PC-3 (cell line): Measurements from ENCODE around the gene BDKRB2. TPM values are rescaled to one million over a fixed set of nuclear protein-coding genes. Genes with fewer than 3 reads are reported as not detected.

ENCODE experiments used
- ATAC-seq: fragments of 200-7000 bp; cut with Tn5 transposase; 2 replicates; pipeline ENCODE4 v1.9.1; 2020; ENCODE audit warnings: mild to moderate bottlenecking, moderate library complexity
- BruUV-seq: library from RNA; stranded (reverse); fragments of 400-500 nt; replicated peaks from 2 replicates; lab custom pipeline; 2021; lab: Mats Ljungman, UMichigan
- CTCF ChIA-PET: fragments of 300-600 bp; sonication (Branson Sonifier 250); formaldehyde crosslinking; loops from one replicate; lab custom pipeline; 2022; ENCODE audit warnings: antibody characterized with exemption; lab: Charles Lee
- POLR2A ChIA-PET: fragments of 300-600 bp; sonication (Branson Sonifier 250); formaldehyde crosslinking; loops from one replicate; lab custom pipeline; 2022; ENCODE audit warnings: antibody characterized with exemption; ENCODE audit not compliant: unreplicated experiment; lab: Charles Lee
- DNase-seq: peaks from one replicate; pipeline ENCODE4 v3.0.0-alpha.2; 2015
- H2AFZ ChIP-seq: fragments of 300-600 bp; sonication (generic); 2 replicates; pipeline ENCODE4 v1.6.0; 2016; ENCODE audit warnings: antibody characterized with exemption, low read length
- H3F3A ChIP-seq: fragments of 300-600 bp; sonication (generic); one replicate; pipeline ENCODE4 v1.6.0; 2017; ENCODE audit warnings: antibody characterized with exemption, low read length, control low read depth, mild to moderate bottlenecking; ENCODE audit not compliant: unreplicated experiment
- H3K27ac ChIP-seq: fragments of 300-600 bp; sonication (generic); 2 replicates; pipeline ENCODE4 v1.5.1; 2016; ENCODE audit warnings: mild to moderate bottlenecking, low read length
- H3K27me3 ChIP-seq: fragments of 300-600 bp; sonication (generic); 2 replicates; pipeline ENCODE4 v1.6.1; 2016; ENCODE audit warnings: low read length, mixed read lengths
- H3K36me3 ChIP-seq: fragments of 300-600 bp; sonication (generic); 2 replicates; pipeline ENCODE4 v1.6.1; 2016; ENCODE audit warnings: low read depth, mixed run types, low read length, mixed read lengths
- H3K4me1 ChIP-seq: fragments of 300-600 bp; sonication (generic); 2 replicates; pipeline ENCODE4 v1.5.1; 2016; ENCODE audit warnings: low read length; ENCODE audit not compliant: insufficient read depth
- H3K4me2 ChIP-seq: fragments of 300-600 bp; sonication (generic); 2 replicates; pipeline ENCODE4 v1.6.0; 2016; ENCODE audit warnings: low read length
- H3K4me3 ChIP-seq: fragments of 300-600 bp; sonication (generic); 2 replicates; pipeline ENCODE4 v1.5.1; 2016; ENCODE audit warnings: mild to moderate bottlenecking, low read length, mixed read lengths
- H3K79me2 ChIP-seq: fragments of 300-600 bp; sonication (generic); 2 replicates; pipeline ENCODE4 v1.6.1; 2017; ENCODE audit warnings: low read length, mixed read lengths
- H3K9ac ChIP-seq: fragments of 300-600 bp; sonication (generic); 2 replicates; pipeline ENCODE4 v1.6.0; 2016; ENCODE audit warnings: mild to moderate bottlenecking, low read length
- H3K9me2 ChIP-seq: fragments of 300-600 bp; sonication (generic); replicated peaks from 2 replicates; pipeline ENCODE4 v1.6.1; 2016; ENCODE audit warnings: mixed run types, low read length, mixed read lengths
- H3K9me3 ChIP-seq: fragments of 300-600 bp; sonication (generic); 2 replicates; pipeline ENCODE4 v1.6.1; 2016; ENCODE audit warnings: low read length, mixed read lengths
- H4K20me1 ChIP-seq: fragments of 300-600 bp; sonication (generic); 2 replicates; pipeline ENCODE4 v1.6.1; 2016; ENCODE audit warnings: low read length, mixed read lengths
- EZH2 ChIP-seq: fragments of 300-600 bp; sonication (generic); IDR thresholded peaks from one replicate; pipeline ENCODE4 v1.6.1; 2017; ENCODE audit warnings: antibody characterized with exemption, mild to moderate bottlenecking, low read length; ENCODE audit not compliant: unreplicated experiment
- EZH2phosphoT487 ChIP-seq: fragments of 300-600 bp; sonication (generic); IDR thresholded peaks from 2 replicates; pipeline ENCODE4 v1.6.1; 2018; ENCODE audit warnings: mild to moderate bottlenecking, antibody characterized with exemption, low read length, borderline replicate concordance
- intact Hi-C: fragments of 100-400 bp; cut with micrococcal nuclease; formaldehyde crosslinking; loops from 2 replicates; pipeline ENCODE4 v1.9.0; 2023
- total RNA-seq: library from RNA; depleted of rRNA; stranded (reverse); fragments of >200 nt; gene quantifications from 2 replicates; pipeline ENCODE4 v1.2.3, GENCODE V29; 2014
- TF ChIP-seq, protein P1 (sequence below): fragments of 300-600 bp; sonication (generic); conservative IDR thresholded peaks from 2 replicates; pipeline ENCODE4 v1.5.1; 2017; ENCODE audit warnings: antibody characterized with exemption, low read depth, mild to moderate bottlenecking, low read length

Gene BDKRB2
- total RNA-seq, 1 experiment from 2014 or later: 0.07 TPM

DNA sequence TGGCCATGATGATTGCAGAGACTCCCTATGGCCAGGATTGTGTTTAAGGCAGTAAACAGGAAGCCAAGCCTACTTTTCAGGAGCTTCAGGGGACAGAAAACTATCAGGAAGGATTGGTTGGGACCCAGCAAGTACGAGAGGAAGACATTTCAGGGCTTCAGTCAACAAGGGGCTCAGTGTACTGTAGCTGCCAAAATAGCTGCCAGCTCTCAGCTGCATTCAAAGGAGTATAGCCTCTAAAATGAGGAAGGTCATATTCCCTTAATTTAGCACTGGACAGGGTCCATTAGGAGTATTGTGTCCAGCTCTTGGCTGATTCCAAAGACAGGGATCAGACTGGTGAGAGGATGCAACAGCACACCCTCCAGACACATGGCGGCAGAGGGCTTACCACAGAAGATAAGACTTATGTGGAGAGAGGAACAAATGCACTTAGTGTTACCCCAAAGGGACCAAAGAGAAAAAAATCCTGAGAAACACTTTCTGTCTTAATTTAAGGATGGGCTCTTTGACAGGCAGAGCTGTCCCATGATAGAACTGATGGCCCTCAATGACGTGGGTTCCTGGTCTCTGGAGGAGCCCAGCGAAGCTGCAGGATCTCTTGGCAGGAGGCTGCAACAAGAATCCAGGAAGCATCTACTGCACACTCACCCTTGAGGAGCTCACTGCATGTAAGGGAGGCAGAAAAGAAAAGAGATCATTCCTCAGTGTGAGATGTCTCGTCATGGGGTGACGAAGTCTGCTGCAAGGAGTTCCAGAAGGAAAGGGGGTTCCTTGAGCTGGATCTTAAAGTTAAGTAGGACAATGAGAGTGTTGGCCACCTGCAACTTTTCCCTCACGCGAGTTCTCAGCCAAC, 66.2 kb downstream of the BDKRB2 start:
- Histone ChIP-seq H3K9ac (no peak overlapping the region), H3K27ac (no peak overlapping the region), H3K79me2 (no peaks in the 10 kb centered on the region), H3K27me3 (no peaks in the 10 kb centered on the region), H3K4me3 (no peak overlapping the region), H3K9me2 (no peaks in the 10 kb centered on the region), H3K4me1 (peaks cover 24% of the 10 kb centered on the region), H3K4me2 (no peak overlapping the region), H3K9me3 (no peaks in the 10 kb centered on the region), H3K36me3 (no peaks in the 10 kb centered on the region), H4K20me1 (no peaks in the 10 kb centered on the region), H3F3A (no peaks in the 10 kb centered on the region), H2AFZ (no peak overlapping the region)
- DNase-seq (no peak), ATAC-seq (no peak)
- TF ChIP-seq EZH2phosphoT487 (no peak), EZH2 (no peak)
- TF ChIP-seq, protein P1, sequence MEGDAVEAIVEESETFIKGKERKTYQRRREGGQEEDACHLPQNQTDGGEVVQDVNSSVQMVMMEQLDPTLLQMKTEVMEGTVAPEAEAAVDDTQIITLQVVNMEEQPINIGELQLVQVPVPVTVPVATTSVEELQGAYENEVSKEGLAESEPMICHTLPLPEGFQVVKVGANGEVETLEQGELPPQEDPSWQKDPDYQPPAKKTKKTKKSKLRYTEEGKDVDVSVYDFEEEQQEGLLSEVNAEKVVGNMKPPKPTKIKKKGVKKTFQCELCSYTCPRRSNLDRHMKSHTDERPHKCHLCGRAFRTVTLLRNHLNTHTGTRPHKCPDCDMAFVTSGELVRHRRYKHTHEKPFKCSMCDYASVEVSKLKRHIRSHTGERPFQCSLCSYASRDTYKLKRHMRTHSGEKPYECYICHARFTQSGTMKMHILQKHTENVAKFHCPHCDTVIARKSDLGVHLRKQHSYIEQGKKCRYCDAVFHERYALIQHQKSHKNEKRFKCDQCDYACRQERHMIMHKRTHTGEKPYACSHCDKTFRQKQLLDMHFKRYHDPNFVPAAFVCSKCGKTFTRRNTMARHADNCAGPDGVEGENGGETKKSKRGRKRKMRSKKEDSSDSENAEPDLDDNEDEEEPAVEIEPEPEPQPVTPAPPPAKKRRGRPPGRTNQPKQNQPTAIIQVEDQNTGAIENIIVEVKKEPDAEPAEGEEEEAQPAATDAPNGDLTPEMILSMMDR: no peak
- BruUV-seq: no TSS peak
- POLR2A ChIA-PET: no interaction called here
- CTCF ChIA-PET: no interaction called here
- intact Hi-C loops: no loop called here

DNA sequence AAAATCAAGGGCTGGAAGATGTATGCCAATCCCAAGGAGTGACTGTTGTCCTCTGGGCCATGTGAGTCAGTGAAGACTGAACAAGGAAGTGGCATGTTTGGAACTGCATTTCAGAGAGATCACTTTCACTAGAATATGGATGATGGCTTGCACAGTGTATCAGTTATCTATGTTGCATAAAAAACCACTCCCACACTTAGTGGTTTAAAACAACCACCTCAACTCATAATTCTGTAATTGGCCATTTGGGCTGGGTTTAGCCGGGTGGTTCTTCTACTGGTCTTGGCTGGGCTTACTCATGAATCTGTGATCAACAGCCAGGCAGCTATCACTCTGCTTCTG, 66.8 kb downstream of the BDKRB2 start:
- DNase-seq (no peak), ATAC-seq (no peak)
- Histone ChIP-seq H3K36me3 (no peaks in the 10 kb centered on the region), H3K4me1 (peaks cover 24% of the 10 kb centered on the region), H3K27me3 (no peaks in the 10 kb centered on the region), H3K4me3 (no peak overlapping the region), H3K9me2 (no peaks in the 10 kb centered on the region), H3F3A (no peaks in the 10 kb centered on the region), H3K9ac (no peak overlapping the region), H3K9me3 (no peaks in the 10 kb centered on the region), H3K27ac (no peak overlapping the region), H2AFZ (no peak overlapping the region), H3K79me2 (no peaks in the 10 kb centered on the region), H4K20me1 (no peaks in the 10 kb centered on the region), H3K4me2 (no peak overlapping the region)
- ChIA-PET CTCF (no interaction called here), POLR2A (no interaction called here)
- intact Hi-C loops: no loop called here
- TF ChIP-seq EZH2 (no peak), EZH2phosphoT487 (no peak)
- TF ChIP-seq, protein P1: no peak
- BruUV-seq: no TSS peak

DNA sequence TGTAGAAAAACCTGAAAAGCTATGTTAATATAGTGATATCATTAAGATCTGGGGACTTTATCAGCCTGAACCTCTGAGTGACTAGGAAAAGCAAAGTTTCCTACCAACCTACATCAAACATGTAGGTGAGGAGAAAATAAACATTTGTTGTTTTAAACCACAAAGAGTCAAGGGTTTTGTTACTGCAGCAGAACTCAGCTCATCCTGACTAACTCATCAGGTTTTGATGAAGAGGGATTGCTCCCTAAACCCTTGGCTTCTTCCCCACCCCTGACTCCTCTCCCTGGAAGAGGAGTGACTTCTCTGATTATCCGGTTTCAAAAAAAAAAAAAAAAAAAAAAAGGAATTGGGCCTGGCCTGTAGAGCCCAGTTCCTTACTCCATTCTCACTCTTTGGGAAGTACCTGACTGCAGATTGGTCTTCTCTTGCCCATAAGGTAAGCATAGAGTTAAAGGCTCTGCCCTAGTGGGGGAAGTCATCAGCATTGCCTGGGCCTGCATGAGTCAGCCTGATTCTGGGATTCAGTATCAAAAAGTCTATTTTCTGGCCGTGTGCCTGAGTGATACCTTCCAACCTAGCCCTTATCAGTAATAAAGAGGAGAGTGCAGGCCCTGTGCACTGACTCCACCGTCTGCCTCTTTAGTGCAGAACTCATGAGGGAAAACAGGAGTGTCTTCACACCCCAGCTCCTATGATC, 68.3 kb downstream of the BDKRB2 start:
- DNase-seq (no peak), ATAC-seq (no peak)
- no TSS peak for BruUV-seq
- Histone ChIP-seq H3K4me1 (peaks cover 18% of the 10 kb centered on the region), H3K27ac (no peak overlapping the region), H4K20me1 (no peaks in the 10 kb centered on the region), H3K27me3 (no peaks in the 10 kb centered on the region), H3K79me2 (no peaks in the 10 kb centered on the region), H3K4me3 (no peak overlapping the region), H3K4me2 (no peak overlapping the region), H3K9me3 (no peaks in the 10 kb centered on the region), H3K9ac (no peak overlapping the region), H3K36me3 (no peaks in the 10 kb centered on the region), H3F3A (no peaks in the 10 kb centered on the region), H2AFZ (no peak overlapping the region), H3K9me2 (no peaks in the 10 kb centered on the region)
- ChIA-PET POLR2A (no interaction called here), CTCF (no interaction called here)
- TF ChIP-seq, protein P1: no peak
- TF ChIP-seq EZH2 (no peak), EZH2phosphoT487 (no peak)
- intact Hi-C loops: no loop called here
